Measurements from ENCODE around the gene MBIP. TPM values are rescaled to one million over a fixed set of nuclear protein-coding genes. Genes with fewer than 3 reads are reported as not detected.
A peak's percentile ranks its signal among the peaks of the same experiment; 100 is the strongest.

Gene MBIP
- total RNA-seq, 6 experiments from 2014 or later = 18.5 to 24.5 (median 21.8) TPM

- DNase-seq = peak; percentile 32
- Mint-ChIP-seq H3K27me3 (ENCODE audit: insufficient read depth) (no peaks in the 10 kb centered on the region; the same call in 1 of the 2 replicates), H3K9me3 (no peaks in the 10 kb centered on the region), H3K4me1 (ENCODE audit: low read depth) (peaks cover 24% of the 10 kb centered on the region), H3K4me3 (peak overlapping the region; percentile 17; the same call in 1 of the 2 replicates), H3K27ac (no peak overlapping the region), H3K36me3 (ENCODE audit: low read depth) (peaks cover 56% of the 10 kb centered on the region)
- TF ChIP-seq CTCF (IDR thresholded peaks at IDR 0.05) = no peak
These were observed 20.1 kb downstream of the MBIP start for GRCh38 chr14:36300337-36300736.

GRCh38 chr14:36295642-36296627 is 24.5 kb downstream of the MBIP start:
- Mint-ChIP-seq H3K36me3 (ENCODE audit: low read depth) (peaks cover 39% of the 10 kb centered on the region), H3K9me3 (no peaks in the 10 kb centered on the region), H3K27me3 (ENCODE audit: insufficient read depth) (no peaks in the 10 kb centered on the region; the same call in none of the 2 replicates), H3K27ac (no peak overlapping the region), H3K4me1 (ENCODE audit: low read depth) (peaks cover 18% of the 10 kb centered on the region), H3K4me3 (no peak overlapping the region)
- no peak for DNase-seq
- no peak for TF ChIP-seq CTCF (IDR thresholded peaks at IDR 0.05)

GRCh38 chr14:36294543-36294942 is 25.9 kb downstream of the MBIP start:
- no peak for TF ChIP-seq CTCF (IDR thresholded peaks at IDR 0.05)
- Mint-ChIP-seq H3K9me3 (no peaks in the 10 kb centered on the region), H3K4me3 (no peak overlapping the region), H3K27me3 (ENCODE audit: insufficient read depth) (no peaks in the 10 kb centered on the region; the same call in none of the 2 replicates), H3K4me1 (ENCODE audit: low read depth) (peaks cover 8% of the 10 kb centered on the region; the same call in 1 of the 2 replicates), H3K27ac (no peak overlapping the region), H3K36me3 (ENCODE audit: low read depth) (peaks cover 39% of the 10 kb centered on the region)
- DNase-seq = no peak

GRCh38 chr14:36293824-36294223 is 26.6 kb downstream of the MBIP start:
- H3K9me3 Mint-ChIP-seq = no peaks in the 10 kb centered on the region
- TF ChIP-seq CTCF (IDR thresholded peaks at IDR 0.05) = no peak
- no peaks in the 10 kb centered on the region; the same call in none of the 2 replicates for H3K27me3 Mint-ChIP-seq (ENCODE audit: insufficient read depth)
- H3K27ac Mint-ChIP-seq = no peak overlapping the region
- H3K4me3 Mint-ChIP-seq = no peak overlapping the region
- peaks cover 8% of the 10 kb centered on the region; the same call in 1 of the 2 replicates for H3K4me1 Mint-ChIP-seq (ENCODE audit: low read depth)
- peaks cover 35% of the 10 kb centered on the region for H3K36me3 Mint-ChIP-seq (ENCODE audit: low read depth)
- peak; percentile 37 for DNase-seq

- Mint-ChIP-seq H3K9me3 (no peaks in the 10 kb centered on the region), H3K4me1 (ENCODE audit: low read depth) (no peaks in the 10 kb centered on the region), H3K36me3 (ENCODE audit: low read depth) (no peaks in the 10 kb centered on the region), H3K27ac (no peak overlapping the region), H3K27me3 (ENCODE audit: insufficient read depth) (no peaks in the 10 kb centered on the region; the same call in 1 of the 2 replicates), H3K4me3 (no peak overlapping the region)
- TF ChIP-seq CTCF (IDR thresholded peaks at IDR 0.05) = no peak
- no peak for DNase-seq
These were observed 30.5 kb downstream of the MBIP start for GRCh38 chr14:36289954-36290353.
